Central memory CD4-positive, alpha-beta T cell (primary cell): ENCODE data around the gene TMPRSS5.

Source experiments
- DNase-seq: peaks from one replicate; pipeline ENCODE4 v3.0.0; 2022

TMPRSS5 gene

DNA sequence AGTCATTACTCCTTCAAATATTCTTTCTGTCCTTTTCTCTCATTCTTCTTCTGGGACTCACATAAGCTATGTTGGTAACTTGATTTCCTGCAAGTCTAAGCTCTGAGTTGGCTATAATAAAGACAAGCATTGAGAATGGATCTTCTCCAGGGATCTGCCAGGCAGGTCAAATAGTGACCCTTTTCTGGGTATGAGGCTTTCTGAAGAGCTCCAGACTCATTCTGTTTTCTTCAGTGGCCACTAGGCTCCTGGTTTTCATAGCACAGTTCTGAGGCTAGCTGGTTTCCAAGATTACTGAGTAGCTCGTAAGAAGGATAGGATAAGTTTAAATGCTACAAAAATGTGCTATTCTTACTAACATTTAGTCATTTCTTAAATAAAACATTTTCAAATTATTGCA lies 38.3 kb downstream of the TMPRSS5 start:
- no peak for DNase-seq

GRCh38 chr11:113666584-113666983 lies 39.5 kb downstream of the TMPRSS5 start:
- no peak for DNase-seq

- no peak for DNase-seq
These were observed 41.0 kb downstream of the TMPRSS5 start for GRCh38 chr11:113664981-113665710.

- DNase-seq, result no peak
These were observed 41.8 kb downstream of the TMPRSS5 start for GRCh38 chr11:113664069-113664980.

- DNase-seq, result no peak
These were observed 42.5 kb downstream of the TMPRSS5 start for GRCh38 chr11:113663567-113663966.

DNA sequence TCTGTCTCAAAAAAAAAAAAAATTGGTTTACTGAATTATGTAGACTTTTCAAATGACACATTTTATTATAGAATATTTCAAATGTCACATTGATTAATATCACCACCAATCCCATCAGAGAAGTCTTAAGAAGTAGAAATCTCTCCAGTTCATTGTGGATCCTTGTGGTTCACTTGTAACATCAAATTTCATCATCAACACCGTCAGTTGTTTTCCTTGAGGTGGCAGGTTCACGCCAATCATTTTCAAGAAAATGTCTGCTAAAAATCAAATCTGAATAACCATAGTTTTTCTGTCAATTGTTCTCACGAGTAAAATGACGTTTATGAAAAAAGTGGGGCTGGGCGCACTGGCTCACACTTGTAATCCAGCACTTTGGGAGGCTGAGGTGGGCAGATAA lies 50.3 kb downstream of the TMPRSS5 start:
- no peak for DNase-seq

DNA sequence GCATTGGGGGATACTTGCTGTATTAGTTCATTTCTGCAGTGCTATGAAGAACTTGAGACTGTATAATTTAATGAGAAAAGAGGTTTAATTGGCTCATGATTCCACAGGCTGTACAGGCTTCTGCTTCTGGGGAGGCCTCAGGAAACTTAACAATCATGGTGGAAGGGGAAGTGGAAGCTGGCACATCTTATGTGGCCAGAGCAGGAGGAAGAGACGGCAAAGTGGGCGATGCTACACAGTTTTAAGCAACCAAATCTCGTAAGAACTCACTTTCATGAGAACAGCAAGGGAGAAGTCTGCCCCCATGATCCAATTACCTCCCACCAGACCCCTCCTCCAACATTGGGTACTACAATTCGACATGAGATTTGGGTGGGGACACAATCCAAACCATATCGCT lies 55.1 kb downstream of the TMPRSS5 start:
- DNase-seq, result no peak

DNA sequence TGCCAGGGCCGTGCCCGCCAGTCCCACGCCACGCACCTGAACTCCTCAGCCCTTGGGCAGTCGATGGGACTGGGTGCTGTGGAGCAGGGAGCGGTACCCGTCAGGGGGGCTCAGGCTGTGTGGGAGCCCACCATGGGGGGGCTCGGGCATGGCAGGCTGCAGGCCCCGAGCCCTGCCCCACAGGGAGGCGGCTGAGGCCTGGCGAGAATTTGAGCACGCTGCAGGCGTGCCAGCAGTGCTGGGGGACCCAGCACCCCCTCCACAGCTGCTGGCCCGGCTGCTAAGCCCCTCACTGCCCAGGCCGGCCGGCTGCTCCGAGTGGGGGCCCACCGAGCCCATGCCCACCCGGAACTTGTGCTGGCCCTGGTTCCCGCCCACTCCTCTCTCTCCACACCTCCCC lies 56.8 kb downstream of the TMPRSS5 start:
- DNase-seq, result no peak

DNA sequence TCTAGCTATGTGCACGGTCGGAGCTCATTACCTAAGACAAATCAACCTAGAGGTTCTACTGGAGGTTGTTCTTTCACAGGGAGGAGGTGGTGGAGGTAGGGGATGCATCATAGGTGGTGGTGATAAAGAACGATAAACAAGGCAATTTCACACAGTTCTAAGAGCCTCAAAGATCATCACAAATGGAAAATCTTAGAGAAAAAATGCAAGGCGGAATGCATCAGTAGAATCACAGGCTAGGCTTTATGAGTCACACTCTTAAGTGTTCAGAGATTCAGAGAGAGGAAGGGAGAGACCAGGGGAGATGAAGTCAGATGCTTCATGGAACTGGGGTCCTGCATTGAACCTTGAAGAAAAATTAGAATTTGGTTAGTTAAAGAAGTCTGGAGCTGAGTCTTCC lies 58.3 kb downstream of the TMPRSS5 start:
- no peak for DNase-seq

GRCh38 chr11:113647108-113647507 lies 59.0 kb downstream of the TMPRSS5 start:
- no peak for DNase-seq

DNA sequence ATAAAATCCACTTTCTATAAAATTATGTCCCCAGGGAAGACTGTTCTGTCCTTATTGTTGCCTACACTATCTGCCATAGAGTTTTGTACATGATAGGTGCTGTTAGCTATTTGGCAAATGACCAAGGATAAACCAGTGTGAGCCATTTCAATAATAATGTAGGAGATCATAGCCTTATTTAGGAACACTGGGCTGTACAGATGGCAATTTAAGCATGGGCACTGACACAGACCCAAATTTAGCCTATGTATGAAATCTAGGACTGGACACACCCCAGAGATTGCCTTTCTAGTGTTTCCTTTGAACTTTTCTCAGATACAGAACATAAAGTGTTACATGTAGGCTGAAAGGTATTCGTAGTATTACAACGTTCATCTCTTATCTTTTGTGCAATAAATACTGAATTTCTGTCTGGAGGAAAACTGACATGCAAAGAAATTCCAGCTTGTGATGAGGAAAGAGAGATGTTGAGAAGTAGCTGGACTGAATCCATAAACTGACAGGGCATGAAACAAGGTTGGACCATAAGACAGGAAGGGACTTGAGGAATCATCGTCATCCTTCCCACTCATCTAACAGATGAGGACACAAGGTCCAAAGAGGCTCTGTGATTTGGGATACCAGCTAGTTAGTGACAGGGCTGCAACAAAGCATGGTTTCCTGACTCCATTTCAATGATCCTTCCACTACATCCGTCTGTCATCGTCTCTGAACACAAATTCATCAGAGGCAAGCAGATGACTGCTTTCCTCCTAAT lies 60.3 kb downstream of the TMPRSS5 start:
- DNase-seq, result no peak

DNA sequence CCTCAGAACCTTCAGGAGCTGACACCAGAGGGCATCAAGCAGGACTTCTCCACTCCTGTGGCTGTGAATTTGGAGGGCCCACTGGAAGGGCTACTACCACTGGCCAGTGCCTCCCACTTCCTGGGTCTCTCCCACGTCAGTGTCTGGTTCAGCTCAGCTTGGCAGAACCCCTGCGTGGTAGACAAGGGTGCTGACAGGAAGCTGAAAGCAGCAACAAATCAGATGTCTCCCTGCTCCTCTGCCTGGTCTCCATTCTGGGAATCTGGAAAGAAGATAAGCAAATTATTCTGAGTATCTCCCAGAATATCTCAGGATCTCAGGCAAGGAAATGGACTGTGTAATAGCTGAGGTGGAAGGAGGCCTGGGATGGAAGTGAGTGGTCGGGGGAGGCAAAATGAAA lies 61.5 kb downstream of the TMPRSS5 start:
- no peak for DNase-seq

GRCh38 chr11:113643701-113644100 lies 62.4 kb downstream of the TMPRSS5 start:
- DNase-seq, result no peak

DNA sequence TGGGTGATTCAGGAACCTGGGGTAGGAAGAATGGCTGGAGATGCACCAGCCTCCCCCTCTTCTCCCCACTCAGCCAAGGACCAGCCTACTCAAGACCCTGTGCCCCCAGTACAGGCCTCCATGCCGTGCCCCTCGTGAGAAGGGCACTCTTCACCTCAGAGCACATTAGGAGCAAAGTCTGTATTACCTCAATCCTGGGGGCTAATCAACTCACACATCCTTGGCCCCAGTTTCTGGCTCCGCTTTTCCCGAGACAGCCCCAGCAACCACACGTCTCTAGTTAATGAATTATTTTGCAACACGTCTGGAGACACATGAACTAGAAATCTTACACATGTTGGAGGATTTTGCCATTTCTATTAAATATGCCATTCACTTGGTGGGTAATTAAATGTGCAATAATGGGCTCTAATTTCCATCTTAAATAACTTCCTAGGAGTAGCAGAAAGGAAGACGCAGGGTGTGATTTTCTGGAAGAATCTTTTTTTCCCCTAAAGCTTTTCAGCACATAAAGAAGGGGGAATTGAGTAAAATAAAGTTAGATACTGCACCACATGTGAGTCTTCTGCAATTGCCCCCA lies 63.0 kb downstream of the TMPRSS5 start:
- DNase-seq, result no peak

GRCh38 chr11:113642090-113642489 lies 64.0 kb downstream of the TMPRSS5 start:
- no peak for DNase-seq

- DNase-seq, result no peak
These were observed 67.7 kb downstream of the TMPRSS5 start for GRCh38 chr11:113638376-113638775.

DNA sequence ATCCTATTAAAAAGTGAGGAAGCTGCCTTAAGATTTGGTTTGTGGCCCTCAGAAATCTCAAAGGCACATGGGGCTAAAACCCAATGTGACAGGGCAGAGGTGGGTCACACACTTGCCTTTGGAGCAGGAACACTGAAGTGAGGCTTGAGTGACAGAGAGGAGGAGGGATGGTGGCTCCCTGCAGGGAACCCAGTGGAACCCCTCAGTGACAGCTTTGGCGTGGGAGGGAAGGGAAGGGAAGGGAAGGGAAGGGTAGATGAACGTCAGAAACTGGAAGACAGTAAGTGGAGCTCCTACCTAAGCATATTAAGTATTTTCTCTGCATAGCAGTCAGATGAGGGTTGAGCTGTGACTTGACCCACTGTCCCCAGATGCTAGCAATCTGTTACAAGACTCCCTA lies 68.5 kb downstream of the TMPRSS5 start:
- no peak for DNase-seq
